GM12865 (cell line): ENCODE measurements around the gene LDAF1.

Source experiments
- DNase-seq: peaks from one replicate; pipeline ENCODE4 v3.0.0; 2010; ENCODE audit warnings: low read depth
- H3K4me3 ChIP-seq: 2 replicates; pipeline ENCODE4 v1.5.1; 2011; ENCODE audit warnings: mild to moderate bottlenecking, low read depth, low read length, control low read depth
- TF ChIP-seq, protein P1 (sequence below): IDR thresholded peaks from 2 replicates; pipeline ENCODE4 v1.5.1; 2011; ENCODE audit warnings: low read length, control low read depth, low read depth, inconsistent platforms; ENCODE audit not compliant: insufficient read depth; ENCODE audit errors: missing control alignments

The LDAF1 gene

DNA sequence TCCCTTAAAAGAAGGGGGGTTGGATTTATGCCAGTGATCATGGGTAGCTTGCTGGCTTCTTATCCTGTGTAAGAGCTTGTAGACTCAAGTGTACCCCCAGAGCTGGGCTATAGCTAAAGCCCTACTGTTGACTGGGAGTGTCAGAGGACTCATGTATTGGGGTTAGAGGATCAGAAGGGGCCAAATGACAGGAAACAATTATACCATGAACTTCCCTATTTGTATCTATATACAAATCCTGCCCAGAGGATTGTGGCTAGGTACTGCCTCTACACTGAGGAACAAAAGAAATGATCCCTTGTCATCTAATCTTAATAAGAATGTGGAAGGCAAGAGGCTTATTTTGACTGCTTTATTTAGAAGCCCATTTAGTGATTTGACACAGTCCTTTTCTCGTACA, 38.6 kb downstream of the LDAF1 start:
- no peak for DNase-seq
- no peak overlapping the region for H3K4me3 ChIP-seq
- TF ChIP-seq, protein P1, sequence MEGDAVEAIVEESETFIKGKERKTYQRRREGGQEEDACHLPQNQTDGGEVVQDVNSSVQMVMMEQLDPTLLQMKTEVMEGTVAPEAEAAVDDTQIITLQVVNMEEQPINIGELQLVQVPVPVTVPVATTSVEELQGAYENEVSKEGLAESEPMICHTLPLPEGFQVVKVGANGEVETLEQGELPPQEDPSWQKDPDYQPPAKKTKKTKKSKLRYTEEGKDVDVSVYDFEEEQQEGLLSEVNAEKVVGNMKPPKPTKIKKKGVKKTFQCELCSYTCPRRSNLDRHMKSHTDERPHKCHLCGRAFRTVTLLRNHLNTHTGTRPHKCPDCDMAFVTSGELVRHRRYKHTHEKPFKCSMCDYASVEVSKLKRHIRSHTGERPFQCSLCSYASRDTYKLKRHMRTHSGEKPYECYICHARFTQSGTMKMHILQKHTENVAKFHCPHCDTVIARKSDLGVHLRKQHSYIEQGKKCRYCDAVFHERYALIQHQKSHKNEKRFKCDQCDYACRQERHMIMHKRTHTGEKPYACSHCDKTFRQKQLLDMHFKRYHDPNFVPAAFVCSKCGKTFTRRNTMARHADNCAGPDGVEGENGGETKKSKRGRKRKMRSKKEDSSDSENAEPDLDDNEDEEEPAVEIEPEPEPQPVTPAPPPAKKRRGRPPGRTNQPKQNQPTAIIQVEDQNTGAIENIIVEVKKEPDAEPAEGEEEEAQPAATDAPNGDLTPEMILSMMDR, result no peak

DNA sequence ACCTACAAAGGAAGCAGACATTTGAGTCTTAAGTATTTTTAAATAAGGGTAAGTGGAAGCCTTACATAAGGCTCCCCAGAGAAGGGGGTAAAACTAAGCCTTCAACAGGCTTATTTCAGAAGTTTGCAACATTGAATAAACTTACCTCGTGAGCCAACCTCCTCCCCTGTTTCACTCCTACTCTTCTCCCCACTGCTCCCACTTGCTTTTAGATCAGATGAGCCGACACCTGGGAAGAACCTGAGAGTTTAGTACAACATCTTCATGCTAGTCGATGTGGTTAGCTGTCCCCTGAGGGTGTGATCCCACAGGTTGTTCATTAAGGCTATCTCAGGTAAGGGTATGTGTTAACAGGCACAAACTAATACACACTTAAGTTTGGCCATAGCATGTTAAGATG, 39.1 kb downstream of the LDAF1 start:
- no peak for DNase-seq
- H3K4me3 ChIP-seq, result no peak overlapping the region
- TF ChIP-seq, protein P1, result no peak

DNA sequence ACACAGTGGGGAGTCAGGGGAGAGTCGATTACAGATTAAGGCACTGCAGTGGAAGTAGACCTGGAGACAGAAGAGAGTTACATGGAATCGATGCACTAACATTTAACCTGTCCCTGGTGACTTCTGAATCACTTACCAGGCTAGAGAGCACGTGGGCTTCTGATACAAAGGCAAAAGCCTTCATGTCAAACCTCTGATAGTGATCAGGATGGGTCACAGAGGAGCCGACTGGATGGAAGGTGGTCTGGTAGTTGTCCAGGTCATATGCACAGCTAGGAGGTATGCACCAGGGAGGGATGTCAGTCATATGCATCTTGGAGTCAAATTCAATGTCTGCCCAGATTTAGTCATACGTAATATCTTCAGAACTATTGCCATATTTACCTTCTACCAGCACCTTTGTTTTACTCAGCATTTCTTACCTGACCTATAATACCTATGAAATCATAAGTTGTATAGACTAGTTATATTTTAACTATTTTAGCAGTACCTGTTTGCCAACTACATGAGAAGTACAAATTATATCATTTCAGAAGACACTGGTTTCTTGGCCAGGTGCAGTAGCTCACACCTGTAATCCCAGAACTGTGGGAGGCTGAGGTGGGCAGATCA, 41.2 kb downstream of the LDAF1 start:
- no peak overlapping the region for H3K4me3 ChIP-seq
- no peak for DNase-seq
- TF ChIP-seq, protein P1, result no peak

DNA sequence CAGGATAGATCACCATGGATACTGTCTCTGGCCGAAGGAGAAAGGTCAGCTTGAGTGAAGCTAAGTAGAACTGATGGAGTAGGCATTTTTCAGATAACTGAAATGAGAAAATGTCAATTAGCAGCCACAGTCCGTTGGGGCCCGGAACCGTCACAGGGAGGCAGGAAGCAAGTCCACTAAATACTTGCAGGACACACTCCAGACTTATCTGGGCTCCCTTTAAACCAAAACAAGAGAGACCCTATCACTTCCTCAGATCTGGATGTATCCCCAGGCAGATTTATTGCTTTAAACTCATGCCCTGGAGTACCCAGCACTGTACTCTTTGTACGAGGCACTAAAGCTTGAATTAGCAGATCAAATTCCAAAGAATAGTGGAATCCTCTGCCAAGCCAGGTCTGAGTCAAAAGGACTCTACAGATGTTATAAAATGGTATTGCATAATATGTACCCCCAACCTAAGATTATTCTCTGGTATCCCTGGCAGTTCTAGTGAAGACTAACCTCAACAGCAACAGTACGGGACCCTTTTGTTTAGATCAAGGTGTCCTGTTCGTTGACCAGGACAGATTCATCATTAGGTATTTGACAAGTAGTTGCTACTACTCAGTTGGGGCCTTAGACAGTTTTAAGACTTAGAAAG, 44.8 kb downstream of the LDAF1 start:
- no peak for DNase-seq
- TF ChIP-seq, protein P1, result no peak
- no peak overlapping the region for H3K4me3 ChIP-seq

DNA sequence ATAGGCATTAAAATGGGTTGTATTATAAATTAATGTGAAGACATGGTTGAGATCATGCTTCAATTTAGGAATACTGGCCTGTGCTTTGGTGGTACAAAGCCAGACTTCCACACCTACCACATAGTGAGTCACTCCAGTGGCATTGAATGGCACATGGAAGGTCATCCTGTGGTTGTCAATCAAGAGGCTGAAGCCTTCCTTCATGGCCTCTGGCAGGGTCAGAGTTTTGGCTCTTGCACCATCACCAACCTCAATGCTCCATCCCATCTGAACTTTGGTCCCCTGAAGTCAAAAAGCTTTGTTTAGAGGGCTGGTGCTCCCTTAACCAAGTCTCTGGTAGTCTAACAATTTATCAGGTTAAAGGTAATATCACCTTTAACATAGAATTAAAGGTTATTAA, 46.8 kb downstream of the LDAF1 start:
- H3K4me3 ChIP-seq, result no peak overlapping the region
- TF ChIP-seq, protein P1, result no peak
- no peak for DNase-seq

DNA sequence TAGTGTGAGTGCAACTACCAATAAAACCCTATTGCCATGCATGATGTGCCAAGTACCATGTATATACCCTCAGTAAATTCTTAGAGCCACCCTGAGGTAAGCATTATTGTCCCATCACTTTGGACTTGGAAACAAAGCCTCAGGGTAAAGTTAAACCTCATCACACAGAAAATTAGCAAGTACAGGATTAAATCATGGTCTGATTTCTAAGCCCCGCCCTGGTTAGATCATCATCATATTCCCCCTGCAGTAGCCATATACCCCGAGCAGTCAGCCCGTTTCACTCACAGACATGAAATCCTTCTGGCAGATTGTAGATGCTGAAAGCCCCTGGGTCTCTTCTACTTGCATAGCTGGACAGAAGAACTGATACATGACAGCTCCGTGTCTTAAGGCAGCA, 48.1 kb downstream of the LDAF1 start:
- H3K4me3 ChIP-seq, result no peak overlapping the region
- TF ChIP-seq, protein P1, result no peak
- DNase-seq, result no peak
